Fibroblast of skin of right quadriceps (primary cell): ENCODE measurements around the gene ANKRD49.

Source experiments
- DNase-seq: peaks from one replicate; pipeline ENCODE4 v3.0.0-alpha.2; 2013

The ANKRD49 gene

DNA sequence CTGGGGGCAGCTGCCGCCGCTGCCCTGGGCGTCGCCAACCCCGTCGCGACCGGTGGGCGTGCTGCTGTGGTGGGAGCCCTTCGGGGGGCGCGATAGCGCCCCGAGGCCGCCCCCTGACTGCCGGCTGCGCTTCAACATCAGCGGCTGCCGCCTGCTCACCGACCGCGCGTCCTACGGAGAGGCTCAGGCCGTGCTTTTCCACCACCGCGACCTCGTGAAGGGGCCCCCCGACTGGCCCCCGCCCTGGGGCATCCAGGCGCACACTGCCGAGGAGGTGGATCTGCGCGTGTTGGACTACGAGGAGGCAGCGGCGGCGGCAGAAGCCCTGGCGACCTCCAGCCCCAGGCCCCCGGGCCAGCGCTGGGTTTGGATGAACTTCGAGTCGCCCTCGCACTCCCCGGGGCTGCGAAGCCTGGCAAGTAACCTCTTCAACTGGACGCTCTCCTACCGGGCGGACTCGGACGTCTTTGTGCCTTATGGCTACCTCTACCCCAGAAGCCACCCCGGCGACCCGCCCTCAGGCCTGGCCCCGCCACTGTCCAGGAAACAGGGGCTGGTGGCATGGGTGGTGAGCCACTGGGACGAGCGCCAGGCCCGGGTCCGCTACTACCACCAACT, 51.0 kb downstream of the ANKRD49 start:
- DNase-seq: peak; percentile 19

DNA sequence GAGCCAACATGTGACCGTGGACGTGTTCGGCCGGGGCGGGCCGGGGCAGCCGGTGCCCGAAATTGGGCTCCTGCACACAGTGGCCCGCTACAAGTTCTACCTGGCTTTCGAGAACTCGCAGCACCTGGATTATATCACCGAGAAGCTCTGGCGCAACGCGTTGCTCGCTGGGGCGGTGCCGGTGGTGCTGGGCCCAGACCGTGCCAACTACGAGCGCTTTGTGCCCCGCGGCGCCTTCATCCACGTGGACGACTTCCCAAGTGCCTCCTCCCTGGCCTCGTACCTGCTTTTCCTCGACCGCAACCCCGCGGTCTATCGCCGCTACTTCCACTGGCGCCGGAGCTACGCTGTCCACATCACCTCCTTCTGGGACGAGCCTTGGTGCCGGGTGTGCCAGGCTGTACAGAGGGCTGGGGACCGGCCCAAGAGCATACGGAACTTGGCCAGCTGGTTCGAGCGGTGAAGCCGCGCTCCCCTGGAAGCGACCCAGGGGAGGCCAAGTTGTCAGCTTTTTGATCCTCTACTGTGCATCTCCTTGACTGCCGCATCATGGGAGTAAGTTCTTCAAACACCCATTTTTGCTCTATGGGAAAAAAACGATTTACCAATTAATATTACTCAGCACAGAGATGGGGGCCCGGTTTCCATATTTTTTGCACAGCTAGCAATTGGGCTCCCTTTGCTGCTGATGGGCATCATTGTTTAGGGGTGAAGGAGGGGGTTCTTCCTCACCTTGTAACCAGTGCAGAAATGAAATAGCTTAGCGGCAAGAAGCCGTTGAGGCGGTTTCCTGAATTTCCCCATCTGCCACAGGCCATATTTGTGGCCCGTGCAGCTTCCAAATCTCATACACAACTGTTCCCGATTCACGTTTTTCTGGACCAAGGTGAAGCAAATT, 51.7 kb downstream of the ANKRD49 start:
- DNase-seq: no peak

DNA sequence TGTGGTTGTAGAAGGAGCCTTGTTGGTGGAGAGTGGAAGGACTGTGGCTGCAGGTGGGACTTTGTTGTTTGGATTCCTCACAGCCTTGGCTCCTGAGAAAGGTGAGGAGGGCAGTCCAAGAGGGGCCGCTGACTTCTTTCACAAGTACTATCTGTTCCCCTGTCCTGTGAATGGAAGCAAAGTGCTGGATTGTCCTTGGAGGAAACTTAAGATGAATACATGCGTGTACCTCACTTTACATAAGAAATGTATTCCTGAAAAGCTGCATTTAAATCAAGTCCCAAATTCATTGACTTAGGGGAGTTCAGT, 52.3 kb downstream of the ANKRD49 start:
- DNase-seq: no peak

DNA sequence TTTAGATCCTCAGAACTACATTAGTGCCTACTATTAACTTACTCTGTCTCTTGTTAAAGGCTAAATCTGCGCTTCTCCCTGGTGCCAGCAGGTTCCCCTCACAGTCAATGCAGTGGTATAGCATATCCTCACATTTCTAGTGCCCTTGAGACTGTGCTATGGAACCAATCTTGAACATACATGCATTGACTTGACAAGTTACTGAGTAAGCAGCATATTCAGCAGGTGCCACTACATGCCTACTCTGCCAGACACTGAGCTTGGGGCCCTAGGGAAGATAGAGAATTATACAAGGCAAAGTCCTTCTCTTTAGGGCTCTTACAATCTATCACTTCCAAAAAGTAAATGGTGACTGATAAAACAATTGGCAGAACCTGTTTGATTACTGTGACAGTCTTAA, 53.1 kb downstream of the ANKRD49 start:
- DNase-seq: no peak

DNA sequence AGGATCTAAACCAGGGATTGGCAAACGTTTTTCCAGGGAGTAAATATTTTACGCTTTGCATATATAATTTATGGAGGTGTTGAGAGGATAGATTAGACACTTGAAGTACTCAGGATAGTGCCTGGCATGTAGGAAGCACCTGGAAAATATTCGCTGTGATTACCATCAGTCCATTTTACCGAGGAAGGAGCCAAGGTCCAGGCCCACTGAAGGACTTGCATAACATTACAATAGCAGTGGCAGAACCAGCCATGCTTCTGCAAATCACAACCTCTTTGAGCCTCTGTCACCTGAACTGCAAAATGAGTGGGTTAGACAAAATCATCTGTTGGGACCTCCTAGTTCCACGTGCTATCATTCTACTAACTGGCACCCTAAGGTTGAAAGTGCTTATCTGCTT, 55.4 kb downstream of the ANKRD49 start:
- no peak for DNase-seq
